GM19240 (cell line): ENCODE results near the gene PPP3CA.

ENCODE experiments used
- DNase-seq: peaks from one replicate; pipeline ENCODE4 v3.0.0; 2011; ENCODE audit warnings: low spot score; ENCODE audit not compliant: insufficient read length

Gene PPP3CA

DNA sequence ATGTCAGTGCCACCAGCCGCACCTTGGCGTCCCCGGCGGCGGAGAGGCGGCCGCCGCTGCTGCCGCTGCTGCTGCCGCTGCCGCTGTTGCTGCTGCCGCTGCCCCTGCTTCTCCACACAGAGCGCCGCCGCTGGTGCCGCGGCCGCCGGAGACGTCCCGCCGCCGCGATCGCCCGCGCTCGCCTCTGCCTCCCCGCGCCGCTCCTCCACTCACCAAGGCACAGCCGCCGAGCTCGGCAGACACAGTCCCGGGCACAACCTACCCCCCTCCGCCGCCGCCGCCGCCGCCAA is at the start of gene PPP3CA:
PPP3CA (minus strand) TSS at position 260 of the 290 bp plus-strand sequence.
- no peak for DNase-seq

DNA sequence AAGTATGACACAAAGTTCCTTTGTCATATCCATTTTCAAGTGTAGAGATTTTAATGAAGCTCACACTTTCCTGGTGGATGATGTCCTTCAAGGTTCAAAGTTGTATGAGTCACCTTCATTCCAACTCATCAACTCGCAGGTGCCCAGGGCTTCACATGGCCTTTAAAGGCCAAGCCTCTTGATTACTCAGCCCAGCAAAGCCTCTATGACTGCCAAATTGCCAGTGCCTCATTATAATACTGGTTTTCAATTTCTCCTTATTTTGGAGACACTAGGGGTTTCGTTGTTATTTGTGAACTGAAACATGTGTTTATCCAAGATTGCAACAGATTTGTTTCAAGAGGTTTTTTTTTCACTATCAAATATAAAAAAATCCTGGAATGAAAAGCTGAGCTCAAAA is 45.9 kb upstream of the PPP3CA start:
- DNase-seq = no peak

DNA sequence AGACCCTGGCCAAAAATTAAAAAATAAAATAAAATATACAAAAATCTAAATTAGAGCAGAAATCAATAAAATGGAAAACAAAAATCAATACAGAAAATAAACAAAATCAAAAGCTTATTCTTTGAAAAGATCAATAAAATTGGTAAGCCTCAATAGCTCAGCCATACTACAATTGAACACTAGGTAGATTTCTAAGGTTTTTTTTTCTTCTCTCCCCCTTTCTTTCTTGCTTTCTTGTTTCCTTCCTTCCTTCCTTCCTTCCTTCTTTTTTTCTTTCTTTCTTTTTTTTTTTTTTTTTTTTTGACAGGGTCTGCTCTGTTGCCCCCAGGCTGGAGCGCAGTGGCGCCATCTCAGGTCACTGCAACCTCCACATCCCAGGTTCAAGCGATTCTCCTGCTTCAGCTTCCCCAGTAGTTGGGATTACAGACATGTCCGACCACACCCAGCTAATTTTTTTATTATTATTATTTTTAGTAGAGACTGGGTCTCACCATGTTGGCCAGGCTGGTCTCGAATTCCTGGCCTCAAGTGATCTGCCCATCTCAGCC is 23.4 kb upstream of the PPP3CA start:
- DNase-seq = no peak

DNA sequence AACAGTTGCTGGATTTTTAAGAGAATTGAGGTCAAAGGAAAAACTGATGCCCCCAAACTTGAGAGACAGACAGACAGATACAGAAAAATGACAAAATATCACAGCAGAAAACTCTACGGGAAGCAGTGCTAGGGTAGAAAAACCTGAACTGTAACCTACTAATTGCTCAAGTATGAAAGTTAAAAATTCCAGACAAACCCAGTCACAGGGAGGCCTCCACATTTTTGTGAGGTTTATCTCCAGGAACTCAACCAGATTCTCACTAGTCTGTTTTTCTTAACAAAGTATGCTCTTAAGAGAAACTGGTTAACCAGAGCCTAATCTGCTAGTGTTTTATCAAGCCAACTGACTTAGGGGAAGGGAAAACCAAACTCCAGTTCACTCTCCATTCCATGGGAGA is 19.9 kb upstream of the PPP3CA start:
- no peak for DNase-seq

DNA sequence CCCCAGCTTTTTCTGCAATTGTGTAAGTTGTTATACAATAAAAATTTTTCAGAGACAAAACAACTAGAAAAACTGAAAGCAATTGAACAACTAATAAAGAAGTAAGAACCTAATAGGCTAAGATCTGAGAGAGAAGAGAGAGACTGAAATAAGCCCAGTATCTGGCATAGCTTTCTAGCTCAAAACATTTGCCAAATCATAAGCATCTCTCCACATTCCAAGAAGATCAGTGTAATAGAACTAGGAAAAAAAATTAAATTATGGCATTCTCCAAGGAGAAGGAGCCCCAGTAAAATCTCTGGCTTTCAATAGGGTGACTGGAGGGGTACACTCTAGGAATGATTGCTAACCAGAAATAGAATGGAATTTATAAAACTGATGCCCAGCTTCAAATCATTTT is 19.0 kb upstream of the PPP3CA start:
- DNase-seq = no peak

DNA sequence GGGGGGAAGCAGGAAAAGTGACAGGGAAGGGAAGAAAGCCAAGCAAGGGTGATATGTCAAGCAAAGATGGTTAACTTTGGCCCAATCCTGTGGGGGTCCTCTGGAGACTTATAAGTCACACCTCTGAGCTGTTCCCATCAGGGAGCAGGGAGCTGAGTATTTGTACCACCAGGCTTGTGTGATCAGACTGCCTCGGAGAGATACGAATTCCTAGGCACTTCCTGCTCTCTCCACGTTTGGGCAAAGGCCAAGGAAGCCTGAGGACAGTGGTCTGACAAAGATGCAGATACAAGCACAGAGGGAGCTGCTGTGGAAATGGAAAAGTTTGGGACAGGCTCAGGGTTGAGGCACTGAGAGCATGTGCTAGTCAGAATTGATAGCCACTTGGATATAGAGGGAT is 10.4 kb upstream of the PPP3CA start:
- DNase-seq = no peak

DNA sequence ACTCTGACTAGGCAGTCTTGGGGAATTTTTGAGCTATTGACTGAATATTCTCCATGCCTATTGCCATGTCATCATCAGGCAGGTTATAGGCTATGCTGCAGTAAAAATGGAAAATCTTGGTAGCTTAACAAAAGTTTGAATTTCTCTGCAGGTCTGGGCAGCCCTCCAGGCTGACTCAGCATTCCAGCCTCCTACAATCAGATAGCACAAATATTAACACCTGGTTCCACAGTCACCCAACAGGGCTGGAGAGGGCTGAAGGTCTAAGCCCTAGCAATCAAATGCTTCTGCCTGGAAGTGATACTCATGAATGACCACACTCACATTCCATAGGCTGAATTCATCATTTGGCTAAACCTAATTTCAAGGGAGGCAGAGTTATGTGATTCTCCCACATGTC is 9.6 kb upstream of the PPP3CA start:
- no peak for DNase-seq

DNA sequence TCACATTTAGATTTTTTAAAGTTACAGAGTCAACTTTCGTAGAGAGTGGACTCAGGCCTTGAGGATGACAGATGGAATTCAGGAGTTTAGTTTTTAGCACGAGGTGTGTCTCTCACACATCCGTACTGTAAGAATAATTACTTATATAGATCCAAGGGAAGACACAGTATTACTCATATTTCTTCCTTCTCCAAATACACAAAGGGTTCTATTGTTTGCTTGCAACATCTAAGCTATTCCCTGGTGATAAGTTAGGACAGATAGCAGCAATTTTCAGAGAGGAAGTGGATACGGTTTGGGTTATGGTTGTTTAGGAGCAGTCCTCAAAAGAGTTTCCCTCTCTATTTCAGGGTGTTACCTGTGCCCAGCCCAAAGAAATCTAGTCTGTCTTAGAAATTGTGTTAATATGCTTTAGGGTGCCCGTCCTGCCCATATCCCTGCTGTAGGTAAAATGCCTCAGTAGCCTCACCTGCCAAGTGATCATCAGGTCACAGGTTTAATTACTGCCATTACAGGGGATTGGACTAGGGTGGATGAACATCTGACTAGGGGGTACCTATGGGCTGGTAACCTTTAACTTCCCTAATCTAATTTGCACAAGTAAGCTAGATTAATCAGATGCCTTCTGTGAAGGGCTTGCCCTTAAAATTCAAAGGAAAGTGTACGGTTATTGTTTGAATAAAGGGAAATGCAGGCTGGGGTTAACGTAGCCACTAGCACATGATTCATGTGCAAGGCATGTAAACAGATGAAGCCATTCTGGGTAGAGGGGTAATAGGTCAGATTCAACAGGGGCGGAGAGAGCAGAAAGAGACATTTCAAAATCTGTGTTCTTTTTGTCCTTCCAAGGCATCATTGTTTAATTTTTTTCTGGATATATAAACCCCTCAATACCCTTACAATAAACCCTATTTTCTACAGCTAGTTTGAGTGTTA is 8.7 kb upstream of the PPP3CA start:
- DNase-seq = no peak

DNA sequence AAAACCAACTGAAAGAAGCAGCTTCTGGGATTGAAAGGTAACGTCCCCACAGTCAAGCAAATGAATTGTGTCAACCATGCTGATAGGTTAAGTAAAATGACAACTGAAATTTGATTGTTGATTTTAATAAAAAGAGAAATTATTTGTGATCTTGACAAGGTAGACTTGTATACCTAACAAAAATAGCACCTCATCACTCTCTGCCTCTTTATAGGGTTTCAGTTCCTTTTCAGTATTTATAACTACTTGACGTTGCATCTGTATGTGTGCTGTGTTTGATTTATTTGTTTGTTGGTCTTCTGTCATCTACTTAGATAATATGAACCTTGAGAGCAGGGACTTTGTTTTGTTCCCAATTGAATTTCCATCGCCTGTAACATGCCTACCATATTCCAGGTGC is 7.9 kb upstream of the PPP3CA start:
- DNase-seq = no peak

DNA sequence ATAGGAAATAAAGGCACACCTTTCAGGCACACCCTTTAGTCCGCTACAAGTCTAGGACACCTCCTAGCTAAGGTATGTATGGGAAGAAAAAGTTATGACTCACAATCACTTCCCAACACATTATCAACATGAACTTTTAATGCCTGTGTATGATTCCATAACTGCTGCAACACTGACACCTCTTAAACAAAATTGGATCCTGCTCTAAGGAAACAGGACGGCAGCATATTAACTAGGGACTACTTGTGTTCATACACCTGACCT is 2.4 kb upstream of the PPP3CA start:
- DNase-seq = no peak

DNA sequence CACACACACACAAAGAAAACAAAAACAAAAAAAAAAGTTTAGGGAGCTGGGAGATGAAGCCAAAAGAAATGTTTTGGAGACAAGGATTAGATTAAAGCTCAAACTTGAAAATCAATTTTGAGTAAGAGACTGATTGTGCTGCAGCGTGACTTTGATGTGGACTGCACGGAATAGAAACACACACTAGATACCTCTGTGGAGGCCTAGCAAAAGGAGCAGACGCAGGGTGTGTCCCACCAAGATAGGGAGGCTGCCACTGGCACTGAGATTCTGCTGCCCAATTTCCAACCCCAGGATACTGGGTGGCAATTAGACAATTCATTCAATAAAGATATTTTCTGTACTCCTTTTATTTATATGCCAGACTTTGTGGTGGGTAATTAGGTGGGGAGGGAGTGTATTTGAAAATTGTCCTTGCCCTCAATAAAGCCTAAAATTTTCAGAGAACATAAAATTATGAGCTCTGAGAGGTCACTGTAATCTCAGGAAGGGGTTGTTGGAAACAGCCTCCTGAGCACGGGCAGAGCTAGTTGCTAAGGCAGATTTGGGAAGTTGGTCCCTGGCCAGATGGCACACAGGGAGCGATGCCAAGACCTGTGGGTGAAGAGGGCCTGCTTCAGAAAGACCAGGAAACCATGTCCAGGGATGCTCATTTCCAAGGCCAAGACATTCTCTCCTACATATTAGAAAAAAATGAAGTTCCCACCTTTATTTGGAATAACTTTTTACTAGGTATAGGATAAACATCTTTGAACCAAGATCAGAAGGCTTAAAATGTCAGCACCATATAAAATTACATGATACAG is 1.9 kb upstream of the PPP3CA start:
- DNase-seq = no peak

DNA sequence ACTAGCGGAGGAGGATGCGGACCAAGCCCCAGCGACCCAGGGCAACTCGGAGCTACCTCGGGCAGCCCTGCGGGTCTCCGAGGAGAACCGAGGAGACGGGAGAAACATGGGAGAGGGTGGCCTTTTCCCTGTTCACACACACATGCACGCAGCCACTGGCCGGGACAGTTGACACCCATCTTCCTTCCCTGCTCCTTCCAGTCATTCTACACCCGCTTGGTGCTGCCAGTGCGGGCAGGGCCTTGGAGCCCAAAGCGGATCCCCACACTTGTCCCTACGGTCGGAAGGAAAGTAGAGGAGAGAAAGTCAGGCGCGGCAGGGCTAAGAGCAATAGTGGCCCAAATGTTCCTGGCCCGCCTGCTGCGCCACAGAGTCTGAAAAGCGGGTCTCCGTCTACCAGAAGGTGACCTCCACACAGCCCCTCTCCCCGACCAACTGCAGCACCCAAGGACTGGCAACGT is 1.1 kb upstream of the PPP3CA start:
- no peak for DNase-seq

DNA sequence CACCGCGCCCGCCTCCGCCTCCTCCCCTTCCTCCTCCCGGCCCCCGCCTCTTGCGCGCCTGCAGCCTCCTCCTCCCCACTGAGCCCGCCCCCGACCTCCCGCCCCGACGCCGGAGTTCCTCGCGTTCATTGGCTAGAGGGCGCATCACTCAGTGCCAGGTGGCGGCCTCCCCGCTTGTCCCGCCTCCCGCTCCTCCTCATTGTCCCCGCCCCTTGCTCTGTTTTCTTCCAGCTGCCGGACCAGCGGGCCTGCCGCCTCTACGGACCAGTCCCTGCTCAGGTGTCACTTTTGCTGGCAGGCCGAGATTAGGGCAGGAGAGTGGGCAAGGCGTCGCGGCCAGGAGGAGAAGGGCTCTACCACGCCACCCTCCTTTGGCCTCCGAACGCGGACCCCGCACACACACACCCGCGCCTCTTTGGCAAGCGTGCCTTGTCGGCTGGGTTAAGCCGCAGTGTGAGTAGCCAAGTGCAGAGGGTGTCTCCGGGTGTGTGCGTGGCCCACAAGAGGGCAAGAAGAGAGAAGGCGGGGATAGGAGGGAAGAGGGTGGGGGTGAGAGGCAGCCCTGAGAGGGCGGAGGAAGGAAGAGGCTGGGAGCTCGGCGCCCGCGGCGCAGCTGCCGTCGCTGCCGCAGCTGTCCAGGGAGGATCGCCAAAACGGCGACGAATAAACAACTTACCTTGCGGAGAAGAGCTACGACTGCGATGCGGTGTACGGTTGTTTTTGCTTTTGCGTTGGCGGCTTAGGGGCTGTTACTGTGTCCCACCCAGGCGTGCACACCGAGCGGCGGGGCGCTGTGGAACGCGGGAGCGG is 436 bp upstream of the PPP3CA start:
- DNase-seq = peak; percentile 54

DNA sequence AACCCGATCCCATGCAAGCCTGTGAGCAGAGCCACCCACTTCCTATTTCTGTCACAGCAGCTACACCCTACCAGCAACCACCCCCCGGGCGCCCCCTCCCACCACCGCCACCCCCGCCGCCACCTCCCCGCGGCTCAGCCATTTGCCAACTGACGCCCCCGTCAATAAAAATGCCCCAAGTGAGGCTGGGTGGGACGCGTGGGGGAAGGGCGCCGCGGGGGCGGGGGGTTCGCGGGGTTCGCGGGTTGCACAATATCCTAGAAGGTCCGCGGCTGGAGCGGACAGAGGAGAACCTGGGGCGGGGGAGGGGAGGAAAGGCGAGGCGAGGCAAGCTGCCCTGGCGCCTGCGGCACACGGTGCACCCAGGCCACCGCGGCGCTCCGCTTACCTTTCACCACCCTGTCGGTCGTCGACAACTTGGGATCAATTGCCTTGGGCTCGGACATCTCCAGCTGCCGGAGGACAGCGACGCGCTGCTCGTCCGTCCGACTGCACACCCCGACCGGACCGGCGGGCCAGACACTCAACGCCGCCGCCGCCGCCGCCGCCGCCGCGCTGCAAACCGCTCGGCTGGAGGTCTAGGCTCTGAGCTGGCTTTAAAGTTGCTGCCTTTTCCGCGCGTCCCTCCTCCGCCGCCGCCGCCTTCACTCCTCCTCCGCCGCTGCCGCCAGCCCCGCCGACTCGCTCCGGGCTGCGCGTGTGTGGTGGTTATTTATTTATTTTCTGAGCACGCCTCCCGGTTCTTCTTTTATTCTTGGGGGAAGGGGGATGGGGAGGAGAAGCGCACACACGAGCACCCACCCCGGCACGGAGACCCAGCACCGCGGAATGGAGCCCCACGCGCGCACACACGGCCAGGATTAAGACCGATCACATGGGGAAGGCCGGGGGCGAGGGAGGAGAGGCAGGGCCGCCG is 717 bp downstream of the PPP3CA start:
- no peak for DNase-seq

DNA sequence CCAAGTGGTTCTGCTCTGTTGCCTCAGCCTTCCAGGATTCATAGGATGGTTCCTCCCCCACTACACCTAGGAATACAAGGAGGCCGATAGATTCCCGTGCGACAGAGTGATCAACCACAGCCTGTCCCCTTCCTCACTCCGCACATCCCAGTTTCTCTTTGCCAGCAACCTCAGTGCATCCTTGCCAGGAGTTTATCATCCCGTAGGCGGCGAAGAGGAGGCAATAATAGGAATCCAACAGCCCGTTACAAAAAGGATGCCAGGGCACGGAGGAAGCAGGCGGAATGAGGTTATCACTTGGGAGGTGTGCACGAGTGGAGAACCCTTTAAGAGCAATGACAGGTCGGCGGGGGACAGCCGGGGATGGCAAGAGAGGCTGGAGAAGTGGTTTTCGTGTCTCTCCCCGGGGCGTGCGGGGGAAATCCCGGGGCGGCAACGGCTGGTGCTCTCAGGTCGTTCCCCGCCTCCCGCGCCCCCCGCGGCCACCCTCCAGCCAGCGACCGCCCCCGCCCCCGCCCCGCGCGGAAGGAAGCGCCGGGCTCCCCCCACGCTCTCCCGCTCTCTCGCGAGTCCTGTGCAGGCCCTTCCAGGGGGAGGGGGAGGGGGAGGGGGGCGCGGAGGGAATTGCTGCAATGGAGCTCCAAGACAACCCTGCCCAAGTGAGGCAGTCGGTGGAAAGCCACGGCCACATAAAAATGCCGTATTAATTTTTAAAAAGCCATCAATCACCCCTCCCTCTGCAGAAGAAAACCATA is 1.6 kb downstream of the PPP3CA start:
- DNase-seq = no peak

DNA sequence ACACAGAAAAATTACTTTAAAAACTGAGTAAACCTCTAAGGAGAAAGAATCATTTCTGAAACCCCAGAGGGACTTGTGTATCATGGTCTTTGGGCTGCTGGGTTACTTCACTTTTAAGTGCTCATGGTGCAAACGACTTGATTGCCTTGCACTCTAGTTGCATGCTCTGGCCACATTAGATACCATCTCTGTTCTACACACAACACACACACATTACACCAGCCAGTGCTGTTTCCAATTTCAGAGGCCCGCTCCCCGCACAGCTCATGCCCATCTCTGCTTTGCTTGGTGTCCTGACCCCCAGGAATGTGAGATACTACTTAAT is 2.1 kb downstream of the PPP3CA start:
- no peak for DNase-seq

DNA sequence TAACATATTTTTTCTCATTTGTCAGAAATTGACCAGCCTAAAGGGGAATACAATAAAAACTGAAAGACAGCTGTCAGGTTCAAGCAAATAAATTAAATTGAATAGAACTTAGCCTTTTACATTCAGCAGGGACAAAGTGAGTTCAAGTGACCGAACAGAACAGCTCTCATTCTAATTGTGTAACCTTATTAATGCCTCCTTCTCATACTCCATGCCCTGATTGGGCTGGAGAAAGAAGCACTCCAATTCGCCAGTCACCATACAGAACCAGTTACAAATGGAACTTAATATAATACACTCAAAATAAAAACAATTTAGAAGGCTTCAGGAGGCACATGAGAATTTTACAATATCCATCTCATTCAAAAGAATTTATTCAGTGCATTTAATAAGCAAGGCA is 8.0 kb downstream of the PPP3CA start:
- no peak for DNase-seq

DNA sequence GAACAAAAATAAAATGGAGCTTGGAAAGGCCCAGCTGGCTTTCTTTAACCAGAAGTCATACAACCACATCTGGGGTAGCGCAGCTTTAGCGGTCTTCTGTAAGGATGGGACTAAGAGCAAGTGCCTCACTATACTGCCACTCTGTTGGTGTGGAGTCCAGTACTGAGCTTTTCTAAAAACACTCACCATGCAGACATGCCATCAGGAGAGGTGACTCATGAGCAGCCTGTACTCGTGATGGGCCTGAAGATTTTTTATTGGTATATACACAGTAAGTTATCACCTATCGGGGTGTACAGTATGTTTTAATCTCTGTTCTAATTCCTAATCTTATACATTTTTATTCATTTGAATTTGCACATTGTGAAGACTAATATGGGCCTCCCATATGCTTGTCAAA is 9.6 kb downstream of the PPP3CA start:
- DNase-seq = no peak

DNA sequence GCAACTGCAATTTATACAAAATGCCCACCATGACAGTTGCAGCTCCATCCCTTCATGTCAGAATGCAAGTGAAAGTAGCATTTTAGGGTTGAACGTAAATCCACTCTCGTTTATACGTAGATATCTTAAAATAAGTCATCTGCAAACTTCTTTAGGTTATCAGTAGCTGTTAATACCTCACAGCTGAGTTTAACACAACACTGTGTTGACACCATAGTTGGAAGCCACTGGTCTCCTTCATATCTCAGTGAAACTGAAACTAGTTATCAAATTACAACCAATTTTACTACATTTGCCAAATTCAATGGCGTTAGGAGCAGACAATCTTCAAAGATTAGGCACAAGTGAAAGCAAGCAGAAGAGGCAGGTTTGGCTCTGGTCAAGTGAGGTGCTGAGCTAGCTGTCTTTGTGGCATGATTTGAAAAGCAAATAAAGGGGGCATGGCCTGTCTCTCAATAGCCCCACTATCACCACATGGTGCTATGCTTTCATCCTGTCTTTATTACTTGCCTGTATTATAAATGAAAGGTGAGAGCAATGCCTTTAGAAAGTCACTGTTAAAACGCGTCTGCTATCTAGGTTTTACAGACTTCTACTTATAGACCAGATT is 12.3 kb downstream of the PPP3CA start:
- DNase-seq = no peak

DNA sequence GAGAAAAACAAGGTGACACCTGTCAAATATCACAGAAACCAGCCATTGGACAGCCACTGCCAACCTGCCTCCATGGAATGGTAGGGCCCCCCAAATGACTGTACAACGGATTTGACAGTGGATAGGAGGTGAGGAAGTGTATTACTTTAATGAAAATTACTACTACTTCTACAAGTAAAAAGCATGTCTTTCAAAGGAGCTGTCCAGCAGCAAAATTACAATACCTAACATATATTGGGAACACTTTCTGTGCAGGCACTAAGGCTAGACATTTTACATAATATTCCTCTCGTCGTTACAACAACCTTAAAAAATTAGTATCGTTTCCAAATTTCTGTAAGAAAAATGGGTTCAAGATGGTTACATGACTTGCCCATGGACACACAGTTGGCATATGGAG is 14.9 kb downstream of the PPP3CA start:
- no peak for DNase-seq
